ENCODE data around the gene VCX2.

GRCh38 chrX:8139716-8140115 is 31.4 kb downstream of the VCX2 start:
- TF ChIP-seq LEF1 (IDR thresholded peaks at IDR 0.05; ENCODE audit: borderline replicate concordance) (no peak), FOXA1 (IDR thresholded peaks at IDR 0.05) (no peak), SP1 (IDR thresholded peaks at IDR 0.05) (no peak), SUZ12 (IDR thresholded peaks at IDR 0.05) (no peak), BHLHE40 (IDR thresholded peaks at IDR 0.05; ENCODE audit: borderline replicate concordance) (no peak), ZNF384 (IDR thresholded peaks at IDR 0.05) (no peak), NFRKB (IDR thresholded peaks at IDR 0.05) (no peak), ELF4 (IDR thresholded peaks at IDR 0.05) (no peak), FOXM1 (IDR thresholded peaks at IDR 0.05; ENCODE audit: borderline replicate concordance) (no peak), TARDBP (IDR thresholded peaks at IDR 0.05) (no peak), HDGF (IDR thresholded peaks at IDR 0.05; ENCODE audit: borderline replicate concordance) (no peak), ARNT (IDR thresholded peaks at IDR 0.05) (no peak), CTBP1 (IDR thresholded peaks at IDR 0.05; ENCODE audit: borderline replicate concordance) (no peak)
- TF ChIP-seq, protein P1, sequence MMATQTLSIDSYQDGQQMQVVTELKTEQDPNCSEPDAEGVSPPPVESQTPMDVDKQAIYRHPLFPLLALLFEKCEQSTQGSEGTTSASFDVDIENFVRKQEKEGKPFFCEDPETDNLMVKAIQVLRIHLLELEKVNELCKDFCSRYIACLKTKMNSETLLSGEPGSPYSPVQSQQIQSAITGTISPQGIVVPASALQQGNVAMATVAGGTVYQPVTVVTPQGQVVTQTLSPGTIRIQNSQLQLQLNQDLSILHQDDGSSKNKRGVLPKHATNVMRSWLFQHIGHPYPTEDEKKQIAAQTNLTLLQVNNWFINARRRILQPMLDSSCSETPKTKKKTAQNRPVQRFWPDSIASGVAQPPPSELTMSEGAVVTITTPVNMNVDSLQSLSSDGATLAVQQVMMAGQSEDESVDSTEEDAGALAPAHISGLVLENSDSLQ (IDR thresholded peaks at IDR 0.05): no peak

All from HEK293T (cell line).